ENCODE data around the gene NPTXR.
"Not testable (repeated sequence)": the region's sequence is repeated elsewhere in the genome, so short reads cannot be mapped to it uniquely, and the experiment has no call there.

Gene NPTXR

DNA sequence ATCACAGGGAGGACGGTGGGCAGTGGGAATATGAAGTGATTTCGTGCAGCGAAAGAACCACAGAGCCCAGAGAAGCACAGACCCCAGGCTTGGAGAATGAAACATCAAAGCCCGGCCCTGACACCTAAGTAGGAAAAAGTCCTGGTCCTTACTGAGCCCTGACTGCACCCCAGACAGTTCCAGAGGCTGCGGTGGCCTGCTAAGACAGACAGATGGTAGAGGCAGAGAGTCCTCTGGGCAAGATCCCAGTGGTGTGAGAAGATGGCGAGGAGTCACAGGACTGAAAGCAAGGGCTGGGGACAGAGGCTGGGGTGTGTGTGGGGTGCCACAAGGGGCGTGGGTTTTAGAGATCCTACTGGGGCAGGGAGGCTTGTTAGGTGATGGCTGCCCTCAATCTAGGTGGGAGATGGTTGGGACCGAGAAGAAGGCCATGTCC is 24.5 kb upstream of the NPTXR start:
- no peak for DNase-seq

DNA sequence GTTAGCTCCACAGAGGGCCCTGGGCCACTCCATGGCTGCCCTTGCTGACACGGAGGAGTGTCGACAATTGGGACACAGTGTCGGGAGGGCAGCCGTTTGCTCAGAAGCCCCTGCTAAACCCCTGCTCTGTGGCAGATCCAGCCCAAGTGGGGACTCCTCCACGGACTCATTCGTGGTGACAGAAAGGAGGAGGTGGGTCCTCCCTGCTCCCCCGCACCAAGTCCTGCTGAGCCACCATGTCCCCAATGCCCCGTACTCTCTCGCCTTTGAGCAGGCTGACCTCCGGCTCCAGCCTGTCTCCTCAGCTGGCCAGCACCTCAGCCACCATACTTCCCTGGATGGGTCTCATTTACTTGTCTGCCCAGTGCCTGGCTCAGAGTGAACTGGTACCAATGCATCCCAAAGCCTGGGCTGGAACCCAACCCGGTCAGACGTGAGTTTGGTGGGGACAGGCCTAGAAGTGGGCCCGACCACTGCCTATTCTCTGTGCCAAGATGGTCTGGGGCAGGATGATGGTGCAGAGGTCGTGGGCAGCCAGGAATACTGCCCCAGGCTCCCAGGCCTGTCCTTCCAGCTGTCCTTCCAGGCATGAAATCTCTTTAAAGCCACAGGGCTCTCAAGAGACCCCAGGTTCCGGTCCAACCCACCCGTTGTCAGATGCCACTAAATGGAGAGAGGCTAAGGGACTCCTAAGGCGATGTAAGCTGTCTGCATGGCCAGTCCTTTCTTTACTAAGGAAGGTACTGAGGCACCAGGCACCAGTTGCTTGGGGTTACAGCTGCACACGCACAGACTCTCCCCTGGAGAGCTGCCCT is 23.9 kb upstream of the NPTXR start:
- no peak for DNase-seq

DNA sequence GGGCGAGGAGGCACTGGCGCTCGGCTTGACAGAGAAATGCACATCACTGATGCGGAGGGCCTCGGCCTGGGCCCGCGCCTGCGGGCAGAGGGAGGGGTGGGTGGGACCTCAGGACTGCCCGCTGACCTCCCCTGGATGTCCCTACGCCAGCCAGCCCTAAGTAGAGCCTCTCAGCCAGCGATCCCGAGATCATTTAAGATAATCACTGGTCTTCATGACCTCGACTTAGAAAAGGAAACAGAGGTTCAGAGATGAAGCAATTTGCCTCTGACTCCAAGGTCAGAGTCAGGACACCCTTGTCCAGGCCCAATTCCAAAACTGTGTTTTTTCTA is 23.3 kb upstream of the NPTXR start:
- no peak for DNase-seq

DNA sequence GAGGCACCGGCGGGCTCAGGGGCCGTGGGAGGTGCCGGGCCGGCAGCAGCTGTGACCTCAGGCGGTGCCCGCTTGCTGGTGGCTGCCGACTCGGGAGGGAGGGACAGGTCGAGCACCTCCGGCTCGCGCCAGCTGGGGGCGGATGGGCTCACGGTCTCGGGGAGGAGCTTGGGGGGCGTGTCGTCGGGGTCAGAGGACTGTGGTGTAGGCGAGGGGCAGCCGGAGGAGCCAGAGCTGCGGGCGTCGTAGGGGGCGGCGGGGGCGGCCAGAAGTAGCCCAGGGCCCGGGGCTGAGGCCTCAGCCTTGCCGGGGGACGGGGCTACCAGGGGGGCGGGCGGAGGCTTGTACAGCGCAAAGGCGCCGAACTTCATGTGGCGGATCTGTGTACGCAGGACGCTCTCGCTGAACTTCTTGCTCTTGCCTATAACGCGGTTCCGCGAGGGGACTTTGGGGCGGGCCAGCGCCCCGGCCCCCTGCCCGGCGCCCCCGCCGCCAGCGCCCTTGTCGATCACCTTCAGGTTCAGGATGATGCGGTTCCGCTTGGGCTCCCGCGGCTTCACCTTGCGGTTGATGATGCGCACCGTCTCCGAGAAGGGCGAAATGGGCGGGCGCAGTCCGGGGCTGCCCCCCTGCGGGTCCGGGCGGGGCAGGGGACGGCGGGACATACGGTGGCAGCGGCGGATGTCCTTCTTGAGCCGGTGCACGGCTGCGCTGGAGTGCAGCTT is 22.7 kb upstream of the NPTXR start:
- DNase-seq: no peak

DNA sequence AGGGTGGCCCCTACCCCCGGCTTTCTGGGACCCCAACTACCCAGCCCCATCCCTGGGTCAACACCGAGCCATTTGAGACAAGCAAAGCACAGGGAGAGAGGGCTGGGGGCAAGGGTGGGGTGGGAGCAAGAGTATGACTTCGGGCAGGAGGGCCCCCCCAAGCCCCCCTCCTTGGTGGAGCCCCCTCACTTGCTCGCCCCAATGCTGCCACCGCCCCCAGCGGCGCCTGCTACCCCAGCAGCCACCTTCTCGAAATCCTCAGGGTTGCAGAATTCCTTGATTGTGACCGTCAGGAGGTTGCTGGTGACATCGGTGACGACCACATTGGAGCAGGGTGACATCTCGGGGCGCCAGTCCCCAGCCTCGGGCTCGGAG is 22.2 kb upstream of the NPTXR start:
- DNase-seq: no peak

DNA sequence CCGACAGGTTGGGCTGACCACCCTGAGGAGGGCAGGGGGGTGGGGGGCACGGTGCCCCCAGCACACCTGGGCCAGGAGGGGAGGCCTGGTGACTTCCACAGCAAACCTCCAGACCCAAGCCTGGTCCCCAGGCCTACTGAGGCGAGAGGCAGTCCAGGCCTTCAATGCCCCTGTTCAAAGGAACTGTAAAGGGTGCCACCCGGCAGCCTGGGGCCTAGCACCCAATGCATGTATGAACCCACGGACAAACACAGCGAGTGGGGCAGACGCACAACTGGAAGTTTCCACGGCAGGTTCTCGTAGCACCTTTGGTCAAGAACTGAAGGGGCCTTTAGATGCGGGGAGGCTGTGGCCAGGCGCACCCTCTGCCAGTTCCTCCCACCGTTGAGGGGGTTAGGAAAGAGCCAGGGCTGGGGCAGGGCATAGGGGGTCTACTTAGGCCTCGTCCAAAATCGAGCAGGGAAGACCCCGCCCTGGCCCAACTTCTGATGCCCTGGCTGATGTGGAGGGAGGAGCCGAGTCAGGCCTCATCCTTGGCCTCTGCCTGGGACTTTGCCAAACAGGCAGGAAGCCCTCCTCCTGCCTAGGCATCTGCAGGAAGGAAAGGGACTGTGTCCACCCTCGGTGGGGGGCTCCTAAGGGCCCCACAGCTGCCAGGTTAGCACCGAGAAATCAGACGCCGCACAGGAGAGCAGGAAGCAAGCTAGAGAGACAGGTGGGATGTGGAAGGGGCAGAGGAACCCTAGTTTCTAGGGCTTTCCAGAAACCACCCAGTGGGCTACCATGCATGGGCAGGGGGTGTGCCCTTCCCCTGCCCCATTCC is 21.6 kb upstream of the NPTXR start:
- no peak for DNase-seq

DNA sequence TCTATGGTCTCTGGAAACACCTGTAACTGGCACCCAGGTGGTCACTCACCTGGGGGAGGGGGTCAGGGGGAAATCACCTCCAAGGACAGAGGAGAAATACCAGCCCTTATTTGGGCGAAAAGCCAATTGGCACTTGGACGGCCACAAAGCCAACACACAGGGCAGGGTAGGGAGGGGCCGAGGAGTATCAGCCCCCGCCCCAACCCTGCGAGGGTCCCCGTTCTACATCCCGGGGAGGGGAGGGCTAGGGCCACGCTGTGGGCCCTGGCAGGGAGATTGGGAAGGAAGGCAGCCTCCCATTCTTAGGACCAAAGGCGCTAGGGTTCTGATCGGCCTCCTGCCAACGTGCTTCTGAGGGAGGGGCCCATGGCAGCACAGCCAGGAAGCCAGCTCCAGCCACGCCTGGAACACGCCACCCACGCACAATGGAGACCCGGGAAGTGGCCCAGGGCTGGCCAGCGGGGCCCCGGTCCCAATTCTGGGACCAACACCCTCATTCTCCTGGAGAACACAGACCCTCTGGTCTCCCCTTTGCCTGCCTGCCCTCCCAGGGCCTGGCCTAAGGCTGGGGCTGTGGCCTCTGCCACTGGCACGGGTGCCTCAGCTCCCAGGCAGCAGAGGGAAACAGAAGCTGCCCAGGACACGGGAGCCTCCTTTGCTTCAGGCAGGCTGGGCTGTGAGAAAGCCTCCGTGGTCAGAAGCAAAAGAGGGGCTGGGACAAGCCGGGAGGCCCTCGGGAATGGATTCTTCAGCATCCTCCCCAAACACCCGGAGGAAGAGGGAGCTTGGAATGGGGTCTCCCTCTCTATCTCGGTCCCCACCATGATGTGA is 20.7 kb upstream of the NPTXR start:
- DNase-seq: no peak

DNA sequence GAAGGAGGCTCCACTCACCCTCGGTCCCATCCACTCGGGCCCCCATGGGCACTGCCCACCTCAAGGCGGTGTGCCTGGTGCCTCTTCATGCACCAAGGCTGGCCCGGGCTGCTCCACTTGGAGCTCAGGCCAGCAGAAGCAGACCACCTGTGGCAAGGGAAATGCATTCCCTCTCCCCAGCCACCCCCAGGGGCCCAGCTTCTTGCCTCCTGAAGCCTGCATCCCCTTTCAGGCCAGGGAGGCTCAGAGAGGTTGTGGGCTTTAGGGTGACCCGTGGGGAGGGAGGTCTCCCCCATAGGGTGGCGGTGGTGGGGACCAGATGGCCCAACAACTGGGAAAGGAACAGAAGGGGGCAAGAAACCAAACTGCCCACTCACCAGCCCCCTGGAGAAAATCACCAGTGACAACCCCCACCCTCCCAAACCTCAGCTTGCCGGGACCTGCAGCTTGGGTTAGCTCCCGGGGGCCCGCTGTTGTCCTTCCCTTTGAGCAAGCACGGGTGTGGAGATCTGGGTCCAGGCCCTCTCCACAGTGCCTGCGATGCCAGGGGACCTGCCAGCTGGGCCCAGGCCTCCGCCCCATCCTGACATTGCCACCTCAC is 19.8 kb upstream of the NPTXR start:
- DNase-seq: no peak

DNA sequence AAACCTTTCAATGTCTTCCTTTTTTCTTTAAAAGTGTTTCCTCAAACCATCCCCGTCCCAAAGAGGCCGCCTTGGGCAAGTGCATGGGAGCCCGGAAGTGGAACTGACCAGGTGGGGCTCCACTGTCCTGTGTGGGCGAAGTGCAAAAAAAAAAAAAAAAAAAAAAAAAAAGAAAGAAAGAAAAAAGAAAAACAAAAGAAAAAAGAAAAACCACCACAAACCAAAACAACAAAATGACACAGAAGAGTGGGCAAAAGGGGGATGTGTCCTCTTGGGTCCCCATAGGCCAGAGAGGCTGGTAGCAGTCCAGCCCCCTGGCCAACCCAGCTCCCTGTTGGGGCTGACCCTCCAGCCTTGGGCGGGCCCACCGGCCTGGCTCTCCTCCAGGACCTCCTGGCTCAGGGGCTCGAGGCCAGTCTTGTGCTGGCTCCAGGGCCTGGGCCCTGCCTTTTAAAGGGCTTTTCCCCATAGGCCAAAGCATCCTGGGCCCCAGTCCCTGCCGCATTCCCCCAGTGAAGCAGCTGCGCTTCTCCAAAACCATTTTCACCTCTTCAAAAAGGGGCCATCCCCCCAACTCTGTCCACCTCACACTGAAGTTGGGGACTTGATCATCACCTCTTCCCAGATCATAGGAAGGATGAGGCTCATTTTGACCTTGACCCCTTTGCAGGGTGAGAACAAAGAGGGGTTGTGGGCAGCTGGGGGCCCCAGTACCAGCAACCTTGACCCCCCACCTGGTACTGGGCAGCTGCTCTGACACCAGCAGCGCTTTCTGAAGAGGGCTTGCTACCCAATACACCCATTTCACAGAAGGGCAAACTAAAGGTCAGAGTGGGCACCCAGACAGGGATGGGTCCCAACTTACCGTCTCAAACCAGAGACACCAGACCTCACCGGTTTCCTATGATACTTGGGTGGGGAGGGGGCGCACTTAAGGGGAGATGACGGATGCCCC is 18.8 kb upstream of the NPTXR start:
- DNase-seq: no peak

DNA sequence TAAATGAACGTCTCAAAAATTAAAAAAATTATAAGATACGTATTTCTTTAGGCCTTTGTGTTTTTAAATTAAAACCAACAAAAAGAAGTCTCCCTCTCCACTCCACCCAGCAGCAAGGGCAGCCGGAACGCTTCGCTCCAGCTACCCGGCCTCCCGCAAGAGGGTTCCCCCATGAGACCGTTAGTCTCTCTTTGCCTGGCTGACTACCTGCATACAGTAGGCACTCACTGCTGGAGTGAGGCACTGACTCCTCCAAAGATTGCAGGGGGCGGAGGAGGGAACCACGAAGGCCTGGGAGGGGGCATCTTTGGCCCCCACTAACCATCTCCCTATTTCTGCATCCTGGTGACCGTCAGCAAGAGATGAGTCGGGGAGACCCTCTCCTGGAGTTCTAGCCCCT is 18.1 kb upstream of the NPTXR start:
- DNase-seq: no peak

DNA sequence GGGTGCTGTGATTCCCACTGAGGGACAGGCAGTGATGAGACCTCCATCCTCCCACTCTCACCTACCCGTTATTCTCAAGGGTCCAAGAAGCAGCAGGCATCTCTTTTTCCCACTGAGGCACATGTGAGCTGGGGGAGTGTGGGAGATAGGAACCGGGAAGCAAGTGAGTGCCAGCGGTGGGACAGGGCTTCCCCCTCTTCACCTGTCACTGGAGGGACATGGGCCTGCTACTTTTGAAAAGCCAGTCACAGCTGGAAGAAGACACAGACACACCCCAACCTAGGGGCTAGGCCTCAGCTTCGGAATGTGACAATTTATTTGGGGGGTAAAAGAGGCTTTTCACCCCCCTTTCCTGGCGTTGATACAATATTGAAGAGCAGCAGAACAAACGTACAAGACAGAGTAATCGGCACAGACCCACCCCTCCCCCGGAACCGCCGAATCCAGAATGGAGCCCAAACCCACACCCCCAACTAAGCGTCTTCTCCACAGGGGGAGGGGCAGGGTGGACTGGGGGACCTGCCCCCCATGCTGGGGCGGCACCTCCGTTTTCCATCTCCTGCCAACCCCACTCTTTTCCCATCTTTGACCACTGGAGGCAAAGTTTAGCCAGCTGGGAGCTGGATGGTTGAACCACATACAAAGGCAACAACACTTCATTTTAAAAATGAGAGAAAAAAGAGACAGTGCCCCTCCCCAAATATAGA is 17.5 kb upstream of the NPTXR start:
- no peak for DNase-seq

DNA sequence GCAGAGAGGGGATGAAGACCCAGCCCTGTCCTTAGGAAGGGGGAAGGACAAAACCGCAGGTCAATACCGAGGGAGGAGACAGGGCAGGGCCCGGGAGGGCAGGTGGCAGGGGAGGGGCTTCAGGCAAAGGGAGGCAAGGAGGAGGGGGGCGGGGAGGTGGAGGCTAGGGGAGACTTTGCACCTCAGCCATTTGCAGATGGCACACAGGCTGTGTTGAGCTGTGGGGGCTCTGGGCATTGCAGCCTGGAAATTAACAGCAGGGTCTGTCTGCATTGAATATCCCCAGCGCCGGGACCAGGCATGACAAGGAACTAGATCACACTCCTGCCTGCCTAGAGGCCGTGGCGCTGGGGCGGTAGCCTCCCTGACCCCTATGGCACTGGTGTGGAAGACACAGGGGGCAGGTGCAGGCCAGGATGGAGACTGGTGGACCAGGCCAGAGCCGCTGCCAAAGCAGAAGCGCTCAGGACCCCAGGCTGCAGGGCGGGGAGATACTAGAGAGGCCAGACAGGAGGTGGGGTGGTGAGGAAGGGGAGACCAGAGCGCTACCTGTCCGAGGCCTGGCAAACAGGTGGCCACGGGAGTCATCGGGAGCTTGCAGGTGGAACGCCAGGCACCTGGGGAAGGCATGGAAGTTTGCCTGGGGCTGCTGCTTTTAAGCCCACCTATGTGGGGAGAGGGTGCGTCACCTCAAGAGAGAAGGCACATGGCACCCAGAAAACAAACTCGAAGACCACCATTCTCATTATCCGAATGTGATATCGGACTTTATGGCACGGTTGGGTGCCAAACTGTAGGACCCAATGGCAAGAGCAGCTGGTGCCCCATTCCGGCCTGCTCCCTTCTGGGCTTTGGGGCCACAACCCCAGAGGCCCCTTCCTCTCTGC is 16.7 kb upstream of the NPTXR start:
- peak; percentile 44 for DNase-seq

DNA sequence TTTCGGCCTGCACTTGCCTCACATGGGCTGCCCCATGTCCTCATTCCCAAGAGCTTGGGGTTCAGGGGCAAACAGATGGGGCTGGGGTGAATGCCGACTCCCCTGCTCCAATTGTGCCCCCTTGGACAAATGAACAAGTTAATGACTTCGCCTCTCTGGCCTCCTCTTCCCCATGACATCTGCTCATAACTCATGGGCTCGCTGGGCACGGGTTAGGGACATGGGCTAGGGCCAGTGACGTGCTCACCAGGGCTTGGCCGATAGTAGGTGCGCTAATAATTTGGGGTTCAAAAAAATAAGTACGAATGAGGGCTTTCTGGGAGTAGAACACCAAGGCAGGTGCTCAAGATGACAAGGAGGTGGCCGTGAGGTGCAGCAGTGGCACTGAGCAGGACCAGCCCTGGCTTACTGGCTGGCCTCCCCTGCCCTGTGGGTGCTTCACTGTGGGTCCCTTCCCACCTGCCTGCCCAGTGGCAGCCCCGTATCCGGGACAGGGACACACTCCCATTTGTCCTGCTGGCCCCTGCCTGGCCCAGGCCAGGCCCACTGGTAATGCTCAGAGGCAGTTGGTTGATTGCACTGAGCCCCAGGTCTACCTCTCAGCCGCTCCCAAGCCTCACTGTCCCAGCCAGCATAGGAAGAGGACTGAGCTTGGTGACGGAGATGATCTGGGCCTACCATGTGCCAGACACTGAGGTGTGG is 15.9 kb upstream of the NPTXR start:
- DNase-seq: no peak

DNA sequence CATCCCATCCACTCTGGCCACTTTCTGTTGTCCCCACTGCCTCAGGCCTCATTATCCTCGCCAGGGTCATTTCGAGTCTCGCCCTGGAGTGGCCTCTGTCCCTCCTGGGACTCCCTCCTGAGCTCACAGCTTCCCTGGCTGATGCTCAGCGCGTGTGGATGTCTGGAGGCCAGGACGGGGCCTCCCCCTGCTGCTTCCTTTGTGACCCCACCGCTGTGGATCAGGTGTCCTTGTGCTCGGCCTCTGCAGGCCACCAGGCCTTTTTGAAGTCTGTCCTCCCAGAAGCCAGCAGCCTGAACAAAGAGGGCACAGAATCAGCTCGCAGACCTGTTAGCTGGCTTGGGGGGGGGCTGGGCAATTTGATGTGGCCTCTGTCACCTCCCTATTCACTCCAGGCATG is 14.7 kb upstream of the NPTXR start:
- DNase-seq: no peak

DNA sequence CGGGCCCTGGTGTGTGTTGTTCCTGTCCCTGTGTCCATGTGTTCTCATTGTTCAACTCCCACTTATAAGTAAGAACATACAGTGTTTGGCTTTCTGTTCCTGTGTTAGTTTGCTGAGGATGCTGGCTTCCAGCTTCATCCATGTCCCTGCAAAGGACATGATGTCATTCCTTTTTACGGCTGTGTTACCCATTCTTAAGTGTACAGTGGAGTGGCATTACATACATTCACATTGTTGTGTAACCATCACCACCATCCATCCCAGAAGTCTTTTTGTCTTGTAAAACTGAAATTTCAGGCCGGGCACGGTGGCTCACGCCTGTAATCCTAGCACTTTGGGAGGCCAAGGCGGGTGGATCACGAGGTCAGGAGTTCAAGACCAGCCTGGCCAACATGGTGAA is 10.6 kb upstream of the NPTXR start:
- not testable (repeated sequence) for DNase-seq

DNA sequence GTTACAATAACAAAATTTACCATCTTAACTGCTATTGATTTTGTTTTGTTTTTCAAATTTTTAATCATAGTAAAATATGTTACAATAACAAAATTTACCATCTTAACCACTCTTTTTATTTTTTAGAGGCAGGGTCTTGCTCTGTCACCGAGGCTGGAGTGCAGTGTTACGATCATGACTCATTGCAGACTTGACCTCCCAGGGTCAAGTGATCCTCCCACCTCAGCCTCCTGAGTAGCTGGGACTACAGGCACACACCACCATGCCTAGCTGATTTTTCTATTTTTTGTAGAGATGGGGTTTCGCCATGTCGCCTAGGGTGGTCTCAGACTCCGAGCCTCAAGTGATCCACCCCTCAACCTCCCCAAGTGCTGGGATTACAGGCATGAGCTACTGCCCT is 10.1 kb upstream of the NPTXR start:
- not testable (repeated sequence) for DNase-seq

DNA sequence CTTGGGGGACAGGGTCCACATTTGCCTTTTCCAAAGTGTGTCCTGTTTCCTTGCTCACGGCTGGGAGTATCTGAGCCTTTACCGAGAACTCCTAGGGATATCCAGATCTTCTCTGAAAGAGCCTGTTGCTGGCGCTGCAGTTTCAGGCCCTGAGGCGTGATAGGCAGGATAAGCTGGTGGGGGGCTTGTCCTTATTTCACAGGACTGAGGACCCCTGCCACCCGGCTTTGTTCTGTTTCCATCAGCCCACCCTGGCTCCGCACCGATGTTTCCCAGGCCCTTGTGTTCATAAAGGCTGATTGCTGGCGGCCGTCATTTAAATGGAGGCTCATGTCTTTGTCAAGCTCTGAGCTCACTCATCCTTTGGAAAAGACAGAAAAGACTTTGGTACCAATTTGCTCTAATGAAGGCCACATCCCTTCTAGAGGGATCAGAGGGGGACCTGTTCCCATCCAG is 9.4 kb upstream of the NPTXR start:
- DNase-seq: no peak

DNA sequence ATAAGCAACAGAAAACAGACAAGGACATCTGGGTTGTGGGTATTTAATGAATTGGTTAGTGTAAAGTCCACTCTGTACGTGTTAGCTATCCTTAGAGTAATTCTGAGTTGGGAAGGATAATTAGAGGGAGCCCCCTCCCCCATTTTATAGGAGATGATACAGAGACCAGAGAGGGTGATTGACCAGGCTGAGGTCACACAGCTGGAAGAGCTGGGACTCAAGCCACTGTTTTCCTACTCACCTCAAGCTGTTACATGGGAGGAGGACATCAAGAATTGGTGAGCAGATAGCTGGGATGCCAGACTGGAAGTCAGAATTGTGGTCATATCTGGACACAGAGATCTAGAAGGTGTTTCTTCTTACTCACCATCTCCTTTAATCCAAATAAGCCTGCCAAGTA is 8.7 kb upstream of the NPTXR start:
- DNase-seq: no peak
